Mammary epithelial cell (primary cell): ENCODE results near the gene PLPP3.

Experiments used
- EZH2 ChIP-seq: IDR thresholded peaks from 2 replicates; pipeline ENCODE4 v1.6.1; 2012; ENCODE audit warnings: low read length, inconsistent platforms, borderline replicate concordance
- TF ChIP-seq, protein P1 (sequence below), 2 donors: IDR thresholded peaks in 1 of 2; conservative IDR thresholded peaks in 1 of 2; 2 replicates each; pipeline ENCODE4 v1.5.1; 2011 to 2012; ENCODE audit warnings: inconsistent platforms in 2 of 2, low read length in 2 of 2, mild to moderate bottlenecking in 2 of 2, control low read depth in 1 of 2, low read depth in 1 of 2; ENCODE audit not compliant: insufficient read depth in 1 of 2; ENCODE audit errors: extremely low read depth in 1 of 2

DNA sequence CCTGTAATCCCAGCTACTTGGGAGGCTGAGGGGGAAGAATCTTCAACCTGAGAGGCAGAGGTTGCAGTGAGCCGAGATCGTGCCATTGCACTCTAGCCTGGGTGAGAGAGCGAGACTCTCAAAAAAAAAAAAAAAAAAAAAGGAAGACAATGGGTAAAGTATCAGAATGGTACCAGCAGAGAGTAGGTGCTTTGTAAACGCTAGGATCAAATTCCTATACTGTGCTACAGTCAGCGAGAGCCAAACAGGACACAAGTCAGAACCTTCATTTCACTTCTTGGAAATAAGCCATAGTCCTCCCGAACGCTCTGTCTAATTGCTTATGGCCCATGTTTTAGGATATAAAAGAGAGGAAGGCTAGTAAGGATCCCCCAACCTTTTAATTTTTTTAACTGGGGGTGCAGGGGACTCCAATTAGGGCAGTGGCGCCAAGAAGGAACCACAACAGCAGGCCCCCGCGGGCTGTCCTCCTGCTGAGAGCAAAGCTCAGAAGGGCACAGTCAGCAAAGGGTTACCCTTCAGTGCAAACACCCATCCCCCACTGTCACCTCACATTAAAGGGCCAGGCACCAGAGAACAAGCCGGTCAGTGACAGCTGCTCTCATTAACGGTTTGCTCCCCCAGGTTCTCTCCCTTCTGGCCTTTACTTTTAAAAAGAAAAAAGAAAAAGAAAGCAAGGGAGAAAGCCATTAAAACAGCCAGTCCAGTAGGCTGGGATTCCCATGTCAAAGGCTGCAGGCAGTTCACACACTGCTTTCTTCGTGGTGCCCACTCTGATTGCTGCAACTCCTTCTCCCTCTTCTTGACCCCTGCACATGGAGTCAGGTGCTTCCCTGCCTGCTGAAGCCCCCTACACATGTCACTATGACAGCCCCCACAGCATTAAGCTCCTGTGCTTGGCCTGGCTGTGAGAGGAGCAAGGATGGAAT, 69.4 kb downstream of the PLPP3 start:
- TF ChIP-seq, protein P1, sequence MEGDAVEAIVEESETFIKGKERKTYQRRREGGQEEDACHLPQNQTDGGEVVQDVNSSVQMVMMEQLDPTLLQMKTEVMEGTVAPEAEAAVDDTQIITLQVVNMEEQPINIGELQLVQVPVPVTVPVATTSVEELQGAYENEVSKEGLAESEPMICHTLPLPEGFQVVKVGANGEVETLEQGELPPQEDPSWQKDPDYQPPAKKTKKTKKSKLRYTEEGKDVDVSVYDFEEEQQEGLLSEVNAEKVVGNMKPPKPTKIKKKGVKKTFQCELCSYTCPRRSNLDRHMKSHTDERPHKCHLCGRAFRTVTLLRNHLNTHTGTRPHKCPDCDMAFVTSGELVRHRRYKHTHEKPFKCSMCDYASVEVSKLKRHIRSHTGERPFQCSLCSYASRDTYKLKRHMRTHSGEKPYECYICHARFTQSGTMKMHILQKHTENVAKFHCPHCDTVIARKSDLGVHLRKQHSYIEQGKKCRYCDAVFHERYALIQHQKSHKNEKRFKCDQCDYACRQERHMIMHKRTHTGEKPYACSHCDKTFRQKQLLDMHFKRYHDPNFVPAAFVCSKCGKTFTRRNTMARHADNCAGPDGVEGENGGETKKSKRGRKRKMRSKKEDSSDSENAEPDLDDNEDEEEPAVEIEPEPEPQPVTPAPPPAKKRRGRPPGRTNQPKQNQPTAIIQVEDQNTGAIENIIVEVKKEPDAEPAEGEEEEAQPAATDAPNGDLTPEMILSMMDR (conservative IDR thresholded peaks at IDR 0.05 in 1 of 2, IDR thresholded peaks at IDR 0.05 in 1 of 2; ENCODE audit: extremely low read depth in 1 of 2, insufficient read depth in 1 of 2, low read depth in 1 of 2, low read length in 2 of 2) = no peak
- TF ChIP-seq EZH2 = no peak
